ENCODE measurements around the gene LMNA. TPM values are rescaled to one million over a fixed set of nuclear protein-coding genes. Genes with fewer than 3 reads are reported as not detected.
A peak's percentile ranks its signal among the peaks of the same experiment; 100 is the strongest.

The LMNA gene
- polyA plus RNA-seq, 1 of the 3 experiments (the other 2 are of a cell fraction): 983 TPM

GRCh38 chr1:156122519-156123355, 8.2 kb downstream of the LMNA start (continued):
- TF ChIP-seq MAX (IDR thresholded peaks at IDR 0.05; ENCODE audit: low read depth) (peak; percentile 76), POLR2AphosphoS5 (IDR thresholded peaks at IDR 0.05; ENCODE audit: low read depth, low read length) (peak; percentile 67), YY1 (IDR thresholded peaks at IDR 0.05; ENCODE audit: low read depth) (peak; percentile 40; the same call in 1 of the 2 replicates), TAF1 (IDR thresholded peaks at IDR 0.05; ENCODE audit: borderline replicate concordance, low read depth, low read length) (peak; percentile 53; the same call in 1 of the 2 replicates)

- peak overlapping the region; percentile 97 for H3K9ac ChIP-seq
- peaks cover 81% of the 10 kb centered on the region for H4K20me1 ChIP-seq (ENCODE audit: insufficient read depth)
- WGBS (ENCODE audit: low lambda C conversion rate): 34% methylated on average over 9 of the region's 14 CpGs
- peak overlapping the region; percentile 95 for H3K4me2 ChIP-seq
- peak overlapping the region; percentile 98 to 100 for H3K27ac ChIP-seq (ENCODE audit: low read depth in 2 of 2, low read length in 1 of 2)
- CTCF ChIA-PET: interaction anchor here (0.6 to 40.5 kb wide), 7 partner anchors 6 to 153 kb away, joined by 3 to 1559 read pairs (median 3); partner anchors contain the start of genes MEX3A and PMF1
- peaks cover 0 to 31% of the 10 kb centered on the region in 2 experiments for H3K36me3 ChIP-seq (replicated peaks in 1 of 2; ENCODE audit: control insufficient read depth in 1 of 2, insufficient read depth in 2 of 2, low read length in 1 of 2)
- no peak overlapping the region for H2AFZ ChIP-seq (ENCODE audit: low read depth)
- H3K79me2 ChIP-seq (ENCODE audit: insufficient read depth): peaks cover 95% of the 10 kb centered on the region
- H3F3A ChIP-seq (replicated peaks; ENCODE audit: insufficient read depth): peaks cover 89% of the 10 kb centered on the region
- peak; percentile 79 for DNase-seq
- H3K9me2 ChIP-seq: no peaks in the 10 kb centered on the region
- H3K4me1 ChIP-seq (ENCODE audit: control insufficient read depth in 1 of 2, insufficient read depth in 2 of 2, low read depth in 1 of 2, low read length in 1 of 2): peaks cover 79 to 88% of the 10 kb centered on the region in 2 experiments
- H3K27me3 ChIP-seq (ENCODE audit: insufficient read depth): no peaks in the 10 kb centered on the region
- H3K9me3 ChIP-seq: no peaks in the 10 kb centered on the region
- POLR2A ChIA-PET: interaction anchor here (0.6 to 1.6 kb wide), 5 partner anchors 9 to 544 kb away, joined by 3 to 7 read pairs (median 4); partner anchors contain the start of gene LMNA
- peak overlapping the region; percentile 2 to 59; a peak in 3 of 4 replicates for H3K4me3 ChIP-seq (ENCODE audit: low read depth in 2 of 2, low read length in 1 of 2)
- TF ChIP-seq FOXM1 (IDR thresholded peaks at IDR 0.05; ENCODE audit: low read depth): no peak
- TF ChIP-seq RCOR1 (IDR thresholded peaks at IDR 0.05; ENCODE audit: low read length): peak; percentile 81
- TF ChIP-seq FOXJ3 (CRISPR knock-in tag; IDR thresholded peaks at IDR 0.05): peak; percentile 76
- TF ChIP-seq MEF2A (IDR thresholded peaks at IDR 0.05; ENCODE audit: borderline replicate concordance, low read depth): no peak
- TF ChIP-seq PBX3 (IDR thresholded peaks at IDR 0.05): peak; percentile 63; the same call in 1 of the 2 replicates
- no peak for TF ChIP-seq GABPA (IDR thresholded peaks at IDR 0.05; ENCODE audit: low read depth)
- TF ChIP-seq MXI1 (IDR thresholded peaks at IDR 0.05; ENCODE audit: low read depth, low read length): peak; percentile 90
- no peak for TF ChIP-seq RFX5 (IDR thresholded peaks at IDR 0.05; ENCODE audit: low read length)
- TF ChIP-seq NFIC (IDR thresholded peaks at IDR 0.05; ENCODE audit: borderline replicate concordance): peak; percentile 98
- TF ChIP-seq USF2 (IDR thresholded peaks at IDR 0.05; ENCODE audit: borderline replicate concordance, low read depth, low read length): no peak
- 0 out of 2 replicates have a peak, but pooled peaks have one; percentile 17 for TF ChIP-seq TEAD4 (IDR thresholded peaks at IDR 0.05; ENCODE audit: borderline replicate concordance, insufficient read depth)
- no peak for TF ChIP-seq SMC3 (IDR thresholded peaks at IDR 0.05; ENCODE audit: low read depth, low read length)
- no peak for TF ChIP-seq EZH2phosphoT487 (IDR thresholded peaks at IDR 0.05; ENCODE audit: borderline replicate concordance, low read depth)
- TF ChIP-seq TCF12 (IDR thresholded peaks at IDR 0.05): peak; percentile 85
- no peak for TF ChIP-seq IRF3 (IDR thresholded peaks at IDR 0.05; ENCODE audit: low read depth, low read length)
- TF ChIP-seq SIN3A (IDR thresholded peaks at IDR 0.05; ENCODE audit: borderline replicate concordance, low read depth, low read length): peak; percentile 81; the same call in 1 of the 2 replicates
- TF ChIP-seq EP300 (IDR thresholded peaks at IDR 0.05; ENCODE audit: borderline replicate concordance in 1 of 2, low read depth in 1 of 2, low read length in 1 of 2): peak in 1 of 2 experiments; percentile 74; a peak in 2 of 4 replicates
- TF ChIP-seq POLR2AphosphoS5 (IDR thresholded peaks at IDR 0.05; ENCODE audit: low read depth, low read length): peak; percentile 81
- TF ChIP-seq NRF1 (IDR thresholded peaks at IDR 0.05; ENCODE audit: low read depth, low read length): no peak
- peak; percentile 51 for TF ChIP-seq TAF1 (IDR thresholded peaks at IDR 0.05; ENCODE audit: borderline replicate concordance, low read depth, low read length)
- peak; percentile 65; the same call in 1 of the 2 replicates for TF ChIP-seq JUND (IDR thresholded peaks at IDR 0.05)
These were observed 9.1 kb downstream of the LMNA start for GRCh38 chr1:156123356-156124196.

Data from SK-N-SH (cell line).